ENCODE data around the gene AKAP13.

DNA sequence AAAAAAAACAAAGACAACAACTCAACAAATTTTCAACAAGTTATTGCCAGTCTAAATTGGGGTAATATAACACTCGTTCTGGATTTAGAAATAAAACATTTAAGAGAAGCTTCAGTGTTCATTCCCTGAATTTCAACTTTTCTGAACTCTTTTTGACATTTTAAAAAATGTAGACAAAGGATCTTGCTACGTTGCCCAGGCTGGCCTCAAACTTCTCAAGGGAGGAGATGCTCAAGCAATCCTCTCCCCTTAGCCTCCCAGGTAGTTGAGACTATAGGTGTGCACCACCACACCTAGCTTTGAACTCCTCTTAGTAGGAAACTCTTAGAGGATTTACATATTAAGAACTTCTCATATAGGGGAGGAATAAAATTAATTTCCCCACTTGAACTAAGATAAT lies 91.9 kb downstream of the AKAP13 start:
- no peak for TF ChIP-seq POLR2A (IDR thresholded peaks at IDR 0.05)
- TF ChIP-seq, protein P1, sequence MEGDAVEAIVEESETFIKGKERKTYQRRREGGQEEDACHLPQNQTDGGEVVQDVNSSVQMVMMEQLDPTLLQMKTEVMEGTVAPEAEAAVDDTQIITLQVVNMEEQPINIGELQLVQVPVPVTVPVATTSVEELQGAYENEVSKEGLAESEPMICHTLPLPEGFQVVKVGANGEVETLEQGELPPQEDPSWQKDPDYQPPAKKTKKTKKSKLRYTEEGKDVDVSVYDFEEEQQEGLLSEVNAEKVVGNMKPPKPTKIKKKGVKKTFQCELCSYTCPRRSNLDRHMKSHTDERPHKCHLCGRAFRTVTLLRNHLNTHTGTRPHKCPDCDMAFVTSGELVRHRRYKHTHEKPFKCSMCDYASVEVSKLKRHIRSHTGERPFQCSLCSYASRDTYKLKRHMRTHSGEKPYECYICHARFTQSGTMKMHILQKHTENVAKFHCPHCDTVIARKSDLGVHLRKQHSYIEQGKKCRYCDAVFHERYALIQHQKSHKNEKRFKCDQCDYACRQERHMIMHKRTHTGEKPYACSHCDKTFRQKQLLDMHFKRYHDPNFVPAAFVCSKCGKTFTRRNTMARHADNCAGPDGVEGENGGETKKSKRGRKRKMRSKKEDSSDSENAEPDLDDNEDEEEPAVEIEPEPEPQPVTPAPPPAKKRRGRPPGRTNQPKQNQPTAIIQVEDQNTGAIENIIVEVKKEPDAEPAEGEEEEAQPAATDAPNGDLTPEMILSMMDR (IDR thresholded peaks at IDR 0.05), result no peak

Data from uterus (tissue), 2 donors.